Mesenchymal stem cell (in vitro differentiated cells and primary cell): ENCODE results near the gene ARMC8.
A peak's percentile ranks its signal among the peaks of the same experiment; 100 is the strongest.

Experiments used
- DNase-seq: peaks from one replicate; pipeline ENCODE4 v3.0.0-alpha.2; 2013
- H2AFZ ChIP-seq: one replicate; pipeline ENCODE4 v1.6.1; 2013; ENCODE audit warnings: low read depth, mild to moderate bottlenecking, control low read depth, inconsistent platforms, low read length, moderate library complexity
- H2AK5ac ChIP-seq: 2 replicates; pipeline ENCODE4 v1.6.1; 2013; ENCODE audit warnings: low read length, moderate library complexity, mild to moderate bottlenecking, inconsistent platforms; ENCODE audit not compliant: severe bottlenecking
- H2BK120ac ChIP-seq: one replicate; pipeline ENCODE4 v1.6.1; 2013; ENCODE audit warnings: low read depth, mild to moderate bottlenecking, inconsistent platforms, low read length, moderate library complexity
- H2BK12ac ChIP-seq, 2 experiments: one replicate each; pipeline ENCODE4 v1.6.1; 2013; ENCODE audit warnings: inconsistent platforms in 2 of 2, low read length in 2 of 2, mild to moderate bottlenecking in 2 of 2, moderate library complexity in 2 of 2, control low read depth in 1 of 2
- H2BK15ac ChIP-seq: one replicate; pipeline ENCODE4 v1.6.1; 2013; ENCODE audit warnings: mild to moderate bottlenecking, low read depth, inconsistent platforms; ENCODE audit not compliant: poor library complexity, severe bottlenecking
- H2BK5ac ChIP-seq: 2 replicates; pipeline ENCODE4 v1.6.1; 2013; ENCODE audit warnings: low read depth, mild to moderate bottlenecking, low read length, control low read depth, inconsistent platforms; ENCODE audit not compliant: poor library complexity, severe bottlenecking
- H3K14ac ChIP-seq, 2 experiments: one replicate each; pipeline ENCODE4 v1.6.1; 2013; ENCODE audit warnings: inconsistent platforms in 2 of 2, low read length in 2 of 2, control low read depth in 1 of 2, mild to moderate bottlenecking in 1 of 2, moderate library complexity in 1 of 2
- H3K18ac ChIP-seq, 2 experiments: one replicate each; pipeline ENCODE4 v1.6.1; 2013; ENCODE audit warnings: inconsistent platforms in 2 of 2, low read length in 2 of 2, control low read depth in 1 of 2, low read depth in 1 of 2, mild to moderate bottlenecking in 1 of 2
- H3K23ac ChIP-seq, 2 experiments: one replicate each; pipeline ENCODE4 v1.6.1; 2013; ENCODE audit warnings: inconsistent platforms in 2 of 2, low read length in 2 of 2, mild to moderate bottlenecking in 2 of 2, moderate library complexity in 2 of 2, control low read depth in 1 of 2
- H3K27ac ChIP-seq: 2 replicates; pipeline ENCODE4 v1.5.1; 2013; ENCODE audit warnings: mild to moderate bottlenecking, moderate library complexity, low read length, control low read depth, inconsistent platforms; ENCODE audit not compliant: poor library complexity, severe bottlenecking
- H3K27me3 ChIP-seq, 2 experiments: 2 replicates each; pipeline versions ENCODE4 v1.6.1 to v1.7.0; 2013; ENCODE audit warnings: low read length in 2 of 2, mild to moderate bottlenecking in 2 of 2, moderate library complexity in 2 of 2, control low read depth in 1 of 2, inconsistent platforms in 1 of 2; ENCODE audit not compliant: control insufficient read depth in 1 of 2, insufficient read depth in 1 of 2
- H3K36me3 ChIP-seq, 2 experiments: 2 replicates each; pipeline versions ENCODE4 v1.6.1 to v1.7.0; 2013; ENCODE audit warnings: low read length in 2 of 2, control low read depth in 1 of 2, inconsistent platforms in 1 of 2, low read depth in 1 of 2, mild to moderate bottlenecking in 1 of 2; ENCODE audit not compliant: insufficient read depth in 2 of 2, control insufficient read depth in 1 of 2
- H3K4ac ChIP-seq, 2 experiments: one replicate each; pipeline ENCODE4 v1.6.1; 2013; ENCODE audit warnings: inconsistent platforms in 2 of 2, low read length in 2 of 2, mild to moderate bottlenecking in 2 of 2, moderate library complexity in 2 of 2, control low read depth in 1 of 2, low read depth in 1 of 2
- H3K4me1 ChIP-seq: 2 replicates; pipeline ENCODE4 v1.6.1; 2013; ENCODE audit warnings: low read depth, low read length, control low read depth; ENCODE audit not compliant: control insufficient read depth, insufficient read depth
- H3K4me2 ChIP-seq: 2 replicates; pipeline ENCODE4 v1.6.1; 2013; ENCODE audit warnings: low read length, mild to moderate bottlenecking, inconsistent platforms; ENCODE audit not compliant: poor library complexity, severe bottlenecking
- H3K4me3 ChIP-seq, 2 experiments: 2 replicates each; pipeline versions ENCODE4 v1.5.1 to v1.7.0; 2013; ENCODE audit warnings: low read length in 2 of 2, mild to moderate bottlenecking in 2 of 2, control low read depth in 1 of 2, low read depth in 1 of 2; ENCODE audit not compliant: insufficient read depth in 1 of 2
- H3K79me1 ChIP-seq: replicated peaks from 2 replicates; pipeline ENCODE4 v1.6.1; 2013; ENCODE audit warnings: mild to moderate bottlenecking, control low read depth, low read length, inconsistent platforms; ENCODE audit not compliant: poor library complexity, severe bottlenecking
- H3K9ac ChIP-seq: 2 replicates; pipeline ENCODE4 v1.7.0; 2013; ENCODE audit warnings: mild to moderate bottlenecking, low read length, moderate library complexity
- H3K9me3 ChIP-seq: 2 replicates; pipeline ENCODE4 v1.7.0; 2013; ENCODE audit warnings: mild to moderate bottlenecking, low read length; ENCODE audit not compliant: control insufficient read depth
- H4K8ac ChIP-seq: one replicate; pipeline ENCODE4 v1.6.1; 2013; ENCODE audit warnings: inconsistent platforms, mild to moderate bottlenecking, low read length, moderate library complexity
- H4K91ac ChIP-seq: one replicate; pipeline ENCODE4 v1.6.1; 2013; ENCODE audit warnings: mild to moderate bottlenecking, low read length, inconsistent platforms
- WGBS: methylation state at CpG from one replicate; pipeline ENCODE4 v1.1.7; 2013; ENCODE audit warnings: mixed read lengths; 5-methylcytosine and 5-hydroxymethylcytosine counted together

Gene ARMC8

DNA sequence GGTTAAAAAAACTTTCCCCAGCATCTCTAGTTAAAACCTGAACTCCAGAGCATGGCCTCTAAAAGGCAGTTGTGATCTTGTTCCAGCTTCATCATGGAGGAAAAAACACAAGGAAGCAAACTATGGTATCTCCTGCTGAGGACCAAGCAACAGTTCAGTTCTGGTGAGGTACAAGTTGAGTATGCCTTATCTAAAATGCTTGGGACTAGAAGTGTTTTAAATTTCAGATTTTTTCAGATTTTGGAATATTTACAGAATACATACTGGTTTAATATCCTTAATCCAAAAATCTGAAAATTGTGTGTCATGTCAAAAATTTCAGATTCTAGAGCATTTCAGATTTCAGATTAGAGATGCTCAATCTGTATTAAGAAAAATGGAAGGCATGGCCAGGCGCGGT, 22.0 kb upstream of the ARMC8 start:
- H3K79me1 ChIP-seq = peaks cover 11% of the 10 kb centered on the region
- no peak overlapping the region for H3K23ac ChIP-seq
- no peak overlapping the region for H3K4me3 ChIP-seq
- H2BK12ac ChIP-seq = no peak overlapping the region
- H2BK120ac ChIP-seq = no peak overlapping the region
- no peak overlapping the region for H3K18ac ChIP-seq
- no peak overlapping the region for H4K8ac ChIP-seq
- no peak overlapping the region for H3K9ac ChIP-seq
- H3K4me2 ChIP-seq = no peak overlapping the region
- H2AK5ac ChIP-seq = no peak overlapping the region
- H3K4ac ChIP-seq = no peak overlapping the region
- H3K36me3 ChIP-seq = peaks cover 15 to 91% of the 10 kb centered on the region in 2 experiments
- no peak overlapping the region for H2BK15ac ChIP-seq
- H2AFZ ChIP-seq = no peak overlapping the region
- no peak overlapping the region for H4K91ac ChIP-seq
- H3K27ac ChIP-seq = no peak overlapping the region
- no peak for DNase-seq
- H3K4me1 ChIP-seq = no peaks in the 10 kb centered on the region
- WGBS = 100% methylated on average over 2 of the region's 2 CpGs
- no peak overlapping the region for H2BK5ac ChIP-seq
- H3K14ac ChIP-seq = no peak overlapping the region
- no peaks in the 10 kb centered on the region for H3K27me3 ChIP-seq
- H3K9me3 ChIP-seq = no peaks in the 10 kb centered on the region

DNA sequence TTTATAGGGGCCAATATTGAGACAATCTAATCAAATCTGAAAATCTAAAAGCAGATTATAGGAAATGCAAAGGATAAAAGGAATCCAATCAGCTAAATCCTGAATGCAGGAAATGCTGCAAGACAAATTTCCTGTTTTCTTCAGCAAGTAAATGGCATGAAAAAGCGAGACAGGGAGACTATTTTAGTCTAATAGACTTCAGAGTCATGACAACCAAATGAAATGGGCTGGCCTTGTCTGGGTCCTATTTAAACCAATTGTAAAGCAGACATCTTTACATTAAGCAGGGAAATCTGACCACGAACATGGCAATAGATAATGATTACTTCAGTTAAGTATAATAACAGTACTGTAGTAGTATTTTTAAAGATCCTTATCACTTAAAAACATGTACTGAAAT, 14.5 kb upstream of the ARMC8 start:
- Histone ChIP-seq H3K23ac (no peak overlapping the region), H2BK15ac (no peak overlapping the region), H3K4me3 (no peak overlapping the region), H3K9me3 (no peaks in the 10 kb centered on the region), H2BK120ac (no peak overlapping the region), H2BK12ac (no peak overlapping the region), H3K4ac (no peak overlapping the region), H2BK5ac (no peak overlapping the region), H3K27ac (no peak overlapping the region), H2AFZ (no peak overlapping the region), H3K36me3 (peaks cover 12 to 45% of the 10 kb centered on the region in 2 experiments), H3K9ac (no peak overlapping the region), H3K4me1 (peaks cover 8% of the 10 kb centered on the region), H3K4me2 (no peak overlapping the region), H3K14ac (no peak overlapping the region), H3K27me3 (no peaks in the 10 kb centered on the region), H4K8ac (no peak overlapping the region), H2AK5ac (no peak overlapping the region), H4K91ac (no peak overlapping the region), H3K18ac (no peak overlapping the region), H3K79me1 (peaks cover 16% of the 10 kb centered on the region)
- WGBS = 100% methylated on average over 1 of the region's 2 CpGs
- no peak for DNase-seq

DNA sequence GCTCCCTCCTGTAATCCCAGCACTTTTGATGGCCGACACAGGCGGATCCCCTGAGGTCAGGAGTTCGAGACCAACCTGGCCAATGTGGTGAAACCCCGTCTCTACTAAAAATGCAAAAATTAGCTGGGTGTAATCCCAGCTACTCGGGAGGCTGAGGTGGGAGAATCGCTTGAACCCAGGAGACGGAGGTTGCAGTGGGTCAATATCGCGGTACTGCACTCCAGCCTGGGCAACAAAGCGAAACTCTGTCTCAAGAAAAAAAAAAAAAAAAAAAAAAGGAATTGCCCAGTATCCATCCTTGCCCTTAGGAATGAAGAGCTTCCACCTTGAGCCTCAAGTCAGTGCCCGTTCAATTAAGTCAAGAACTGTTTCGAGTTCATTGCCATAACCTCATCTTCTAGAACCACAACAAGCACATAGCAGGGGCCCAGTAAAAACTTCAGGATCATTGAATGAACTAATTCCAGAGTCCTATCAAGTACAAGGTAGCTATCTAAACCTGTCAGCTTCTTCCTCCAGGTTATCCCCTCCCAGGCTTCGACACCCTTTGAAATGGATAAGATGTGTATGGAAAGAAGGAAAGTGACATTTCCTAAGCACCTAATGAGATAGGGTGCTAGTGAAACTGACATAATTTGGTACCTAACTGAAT, 13.2 kb upstream of the ARMC8 start:
- no peaks in the 10 kb centered on the region for H3K9me3 ChIP-seq
- no peak overlapping the region for H2AK5ac ChIP-seq
- H3K36me3 ChIP-seq = peaks cover 9 to 35% of the 10 kb centered on the region in 2 experiments
- no peak overlapping the region for H2BK5ac ChIP-seq
- H3K4me3 ChIP-seq = peak overlapping the region; percentile 87 to 99
- no peak for DNase-seq
- WGBS = 76% methylated on average over 12 of the region's 13 CpGs
- H3K79me1 ChIP-seq = peaks cover 14% of the 10 kb centered on the region
- H3K14ac ChIP-seq = peak overlapping the region in 1 of 2 experiments; percentile 100
- peak overlapping the region; percentile 65 for H3K4me2 ChIP-seq
- H3K4me1 ChIP-seq = peaks cover 8% of the 10 kb centered on the region
- H4K8ac ChIP-seq = no peak overlapping the region
- H2BK15ac ChIP-seq = no peak overlapping the region
- H3K4ac ChIP-seq = peak overlapping the region in 1 of 2 experiments; percentile 99
- no peak overlapping the region for H3K23ac ChIP-seq
- H3K27me3 ChIP-seq = no peaks in the 10 kb centered on the region
- H2AFZ ChIP-seq = peak overlapping the region; percentile 78
- H3K9ac ChIP-seq = peak overlapping the region; percentile 89
- H3K18ac ChIP-seq = peak overlapping the region in 1 of 2 experiments; percentile 99
- H3K27ac ChIP-seq = no peak overlapping the region
- no peak overlapping the region for H2BK120ac ChIP-seq
- no peak overlapping the region for H2BK12ac ChIP-seq
- H4K91ac ChIP-seq = no peak overlapping the region

DNA sequence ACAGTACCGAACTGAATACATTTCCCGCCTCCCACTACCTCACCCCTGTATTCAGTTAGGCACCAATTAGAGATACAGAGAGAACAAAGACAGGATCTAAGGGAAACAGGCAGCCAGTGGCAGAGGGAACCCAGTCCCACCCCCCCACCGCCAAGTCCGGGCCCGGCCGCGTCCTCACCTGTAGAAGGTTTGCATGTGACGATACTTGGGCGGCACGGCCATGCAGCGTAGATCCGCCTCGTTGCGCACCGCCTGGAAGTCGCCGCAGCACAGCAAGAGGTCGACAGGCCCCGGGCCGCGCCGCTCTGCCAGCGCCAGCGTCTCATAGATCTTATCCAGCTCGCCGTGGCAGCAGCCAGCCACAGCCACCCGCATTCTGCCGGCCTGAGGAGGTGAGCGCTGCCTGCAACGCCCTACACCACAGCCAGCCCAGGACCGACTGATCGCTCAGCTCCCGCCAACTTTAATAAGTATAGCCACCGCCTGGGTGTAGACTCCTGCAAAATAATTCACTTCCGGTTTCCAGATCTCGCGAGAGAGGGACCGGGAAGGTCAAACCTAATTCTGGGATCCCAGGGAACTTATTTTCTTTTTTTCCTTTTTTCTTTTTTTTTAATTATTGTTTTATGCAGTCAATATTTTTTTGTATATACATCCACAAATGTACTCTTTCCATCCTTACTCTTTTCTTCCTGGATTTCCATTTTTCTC, 12.5 kb upstream of the ARMC8 start, which contains the start of gene DBR1:
Gene DBR1, minus strand, starts transcription at position 501 of the 711 bp plus-strand sequence. Its CDS starts 126 bp downstream, at position 375.
- no peaks in the 10 kb centered on the region for H3K9me3 ChIP-seq
- peak within 1 kb of the TSS; percentile 95 for H4K8ac ChIP-seq
- H4K91ac ChIP-seq = peak within 1 kb of the TSS; percentile 96
- peak; percentile 87 for DNase-seq
- H3K27me3 ChIP-seq = no peaks in the 10 kb centered on the region
- H3K27ac ChIP-seq = peak within 1 kb of the TSS; percentile 81
- under 1% methylated on average over 34 of the region's 38 CpGs for WGBS
- H3K79me1 ChIP-seq = peaks cover 12% of the 10 kb centered on the region
- no peak within 1 kb of the TSS for H2AK5ac ChIP-seq
- peak within 1 kb of the TSS; percentile 24 for H2BK5ac ChIP-seq
- H3K4ac ChIP-seq = peak within 1 kb of the TSS; percentile 97 to 99
- peak within 1 kb of the TSS; percentile 74 to 100 for H3K14ac ChIP-seq
- H3K4me1 ChIP-seq = peaks cover 8% of the 10 kb centered on the region
- H3K18ac ChIP-seq = peak within 1 kb of the TSS; percentile 99
- H2BK120ac ChIP-seq = peak within 1 kb of the TSS; percentile 34
- H3K23ac ChIP-seq = peak within 1 kb of the TSS; percentile 6 to 99
- H2BK15ac ChIP-seq = peak within 1 kb of the TSS; percentile 98
- H3K4me2 ChIP-seq = peak within 1 kb of the TSS; percentile 65
- peak within 1 kb of the TSS; percentile 87 to 99 for H3K4me3 ChIP-seq
- H3K9ac ChIP-seq = peak within 1 kb of the TSS; percentile 89
- H2AFZ ChIP-seq = peak within 1 kb of the TSS; percentile 78
- H3K36me3 ChIP-seq = peaks cover 5 to 28% of the 10 kb centered on the region in 2 experiments
- no peak within 1 kb of the TSS for H2BK12ac ChIP-seq
